HG03064 (cell line): ENCODE results near the gene LEP.

Experiments used
- ATAC-seq: cut with Tn5 transposase; IDR thresholded peaks from one replicate; pipeline ENCODE4 v1.9.1; 2021; ENCODE audit warnings: low read depth; ENCODE audit not compliant: unreplicated experiment

Gene LEP

DNA sequence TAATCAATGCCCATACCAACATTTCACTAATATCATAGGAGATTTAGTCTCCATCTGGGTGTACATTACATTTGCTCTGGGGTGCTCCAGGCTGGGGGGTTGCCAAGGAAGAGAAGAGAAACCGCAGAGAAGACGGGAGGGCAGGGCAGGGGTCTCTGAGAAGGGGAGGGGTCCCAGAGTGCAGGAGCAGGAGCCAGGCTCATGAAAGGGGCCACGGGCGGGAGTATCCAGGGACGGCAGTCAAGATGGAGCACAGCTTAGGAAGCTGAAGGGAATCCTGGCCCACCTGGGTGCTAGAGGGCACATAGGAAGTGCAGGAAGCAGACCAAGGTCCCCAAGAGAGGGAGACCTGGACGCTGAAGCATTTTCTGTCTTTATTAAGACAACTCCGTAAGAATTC, 2.2 kb downstream of the LEP start:
- ATAC-seq, result no peak

DNA sequence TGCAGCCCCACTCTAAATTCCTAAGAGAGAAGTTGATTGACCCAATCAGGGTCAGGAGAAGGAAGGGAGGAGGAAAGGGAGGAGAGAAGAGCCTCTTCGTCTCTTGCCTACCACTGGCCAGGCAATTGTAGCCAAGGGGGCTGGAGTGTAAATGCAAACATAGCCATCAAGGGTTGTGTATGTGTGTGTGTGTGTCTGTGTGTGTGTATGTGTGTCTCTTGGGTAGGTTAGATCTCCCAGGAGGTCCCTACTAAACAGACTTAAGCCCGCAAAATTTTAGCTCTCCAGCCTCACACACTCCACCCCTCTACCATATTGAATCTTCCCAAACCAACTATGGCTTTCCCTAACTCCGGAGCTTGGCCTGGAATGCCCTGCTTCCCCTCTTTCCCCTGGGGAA, 3.8 kb downstream of the LEP start:
- ATAC-seq, result no peak

DNA sequence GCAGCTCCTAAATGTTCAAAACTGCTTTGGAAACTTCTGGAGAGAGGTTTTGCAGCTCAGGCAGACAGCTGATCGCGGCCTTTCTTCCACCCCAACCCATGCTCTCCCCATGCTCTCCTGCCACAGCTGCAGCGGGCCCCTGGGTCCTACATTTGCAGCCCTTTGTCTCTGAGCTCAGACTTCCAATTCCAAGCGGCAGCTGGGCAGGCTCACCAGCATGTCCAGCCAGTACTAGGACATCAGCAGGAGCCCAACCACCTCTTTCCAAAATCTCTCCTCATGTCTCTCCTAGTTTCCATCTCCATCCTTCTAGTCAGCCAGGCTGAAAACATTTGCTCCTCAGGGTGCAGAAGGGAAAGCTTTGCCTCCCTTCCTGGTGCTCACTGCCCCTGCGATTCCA, 6.0 kb downstream of the LEP start:
- no peak for ATAC-seq

GRCh38 chr7:128247640-128248194, 6.6 kb downstream of the LEP start:
- no peak for ATAC-seq

GRCh38 chr7:128251337-128251736, 10.3 kb downstream of the LEP start:
- no peak for ATAC-seq

- no peak for ATAC-seq
Observed at GRCh38 chr7:128253701-128254100, 12.6 kb downstream of the LEP start.

DNA sequence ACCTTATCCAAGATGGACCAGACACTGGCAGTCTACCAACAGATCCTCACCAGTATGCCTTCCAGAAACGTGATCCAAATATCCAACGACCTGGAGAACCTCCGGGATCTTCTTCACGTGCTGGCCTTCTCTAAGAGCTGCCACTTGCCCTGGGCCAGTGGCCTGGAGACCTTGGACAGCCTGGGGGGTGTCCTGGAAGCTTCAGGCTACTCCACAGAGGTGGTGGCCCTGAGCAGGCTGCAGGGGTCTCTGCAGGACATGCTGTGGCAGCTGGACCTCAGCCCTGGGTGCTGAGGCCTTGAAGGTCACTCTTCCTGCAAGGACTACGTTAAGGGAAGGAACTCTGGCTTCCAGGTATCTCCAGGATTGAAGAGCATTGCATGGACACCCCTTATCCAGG, 13.4 kb downstream of the LEP start:
- no peak for ATAC-seq

DNA sequence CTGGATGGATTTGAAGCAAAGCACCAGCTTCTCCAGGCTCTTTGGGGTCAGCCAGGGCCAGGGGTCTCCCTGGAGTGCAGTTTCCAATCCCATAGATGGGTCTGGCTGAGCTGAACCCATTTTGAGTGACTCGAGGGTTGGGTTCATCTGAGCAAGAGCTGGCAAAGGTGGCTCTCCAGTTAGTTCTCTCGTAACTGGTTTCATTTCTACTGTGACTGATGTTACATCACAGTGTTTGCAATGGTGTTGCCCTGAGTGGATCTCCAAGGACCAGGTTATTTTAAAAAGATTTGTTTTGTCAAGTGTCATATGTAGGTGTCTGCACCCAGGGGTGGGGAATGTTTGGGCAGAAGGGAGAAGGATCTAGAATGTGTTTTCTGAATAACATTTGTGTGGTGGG, 14.2 kb downstream of the LEP start:
- no peak for ATAC-seq

DNA sequence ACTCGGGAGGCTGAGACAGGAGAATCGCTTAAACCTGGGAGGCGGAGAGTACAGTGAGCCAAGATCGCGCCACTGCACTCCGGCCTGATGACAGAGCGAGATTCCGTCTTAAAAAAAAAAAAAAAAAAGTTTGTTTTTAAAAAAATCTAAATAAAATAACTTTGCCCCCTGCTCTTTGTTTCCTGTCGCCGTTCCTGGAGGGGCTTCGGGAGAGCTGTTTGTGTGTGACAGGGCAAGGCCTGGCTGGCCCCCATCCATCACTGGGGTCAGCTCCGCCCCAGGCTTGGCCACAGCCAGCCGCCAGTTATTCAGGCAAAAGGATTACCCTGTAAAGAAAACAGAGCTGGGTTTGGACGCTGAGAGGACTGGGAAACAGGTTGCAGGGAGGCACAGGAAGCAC, 16.4 kb downstream of the LEP start:
- no peak for ATAC-seq

DNA sequence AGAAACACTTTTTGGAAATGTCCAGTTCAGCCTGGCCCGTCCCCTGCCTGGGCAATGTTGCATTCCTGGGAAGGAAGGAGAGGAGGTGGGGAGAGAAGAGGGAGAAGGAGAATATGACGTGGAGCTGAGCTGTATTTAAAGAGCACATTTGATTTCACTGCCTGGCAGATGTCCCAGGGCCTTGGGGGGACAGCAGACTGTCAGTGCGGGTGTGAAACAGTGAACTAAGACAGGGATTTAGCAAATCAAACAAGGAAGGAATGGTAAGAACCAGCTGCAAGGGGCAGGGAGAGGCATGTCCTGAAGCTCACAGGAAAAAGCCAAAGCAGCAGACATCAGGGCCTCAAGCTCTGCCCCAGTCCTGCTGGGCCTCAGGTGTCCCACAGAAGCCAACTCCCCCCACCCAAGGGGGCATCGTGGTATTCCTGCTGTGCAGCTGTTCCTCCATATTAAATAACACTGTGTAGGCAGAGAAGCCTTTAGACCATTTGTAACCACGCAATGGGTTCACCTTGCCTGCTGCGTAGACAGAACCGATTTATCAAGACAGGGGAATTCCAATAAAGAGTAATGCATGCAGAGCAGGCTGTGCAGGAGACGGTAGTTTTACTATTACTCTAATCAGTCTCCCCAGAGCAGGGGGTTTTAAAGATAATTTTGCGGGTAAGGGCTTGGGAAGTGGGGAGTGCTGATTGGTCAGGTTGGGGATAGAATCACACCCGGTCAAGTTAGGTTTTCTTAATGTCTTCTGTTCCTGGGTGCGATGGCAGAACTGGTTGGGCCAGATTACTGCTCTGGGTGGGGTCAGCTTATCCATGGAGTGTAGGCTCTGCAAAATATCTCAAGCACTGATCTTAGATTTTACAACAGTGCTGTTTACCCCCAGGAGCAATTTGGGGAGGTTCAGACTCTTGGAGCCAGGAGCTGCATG, 18.3 kb downstream of the LEP start:
- ATAC-seq, result no peak

DNA sequence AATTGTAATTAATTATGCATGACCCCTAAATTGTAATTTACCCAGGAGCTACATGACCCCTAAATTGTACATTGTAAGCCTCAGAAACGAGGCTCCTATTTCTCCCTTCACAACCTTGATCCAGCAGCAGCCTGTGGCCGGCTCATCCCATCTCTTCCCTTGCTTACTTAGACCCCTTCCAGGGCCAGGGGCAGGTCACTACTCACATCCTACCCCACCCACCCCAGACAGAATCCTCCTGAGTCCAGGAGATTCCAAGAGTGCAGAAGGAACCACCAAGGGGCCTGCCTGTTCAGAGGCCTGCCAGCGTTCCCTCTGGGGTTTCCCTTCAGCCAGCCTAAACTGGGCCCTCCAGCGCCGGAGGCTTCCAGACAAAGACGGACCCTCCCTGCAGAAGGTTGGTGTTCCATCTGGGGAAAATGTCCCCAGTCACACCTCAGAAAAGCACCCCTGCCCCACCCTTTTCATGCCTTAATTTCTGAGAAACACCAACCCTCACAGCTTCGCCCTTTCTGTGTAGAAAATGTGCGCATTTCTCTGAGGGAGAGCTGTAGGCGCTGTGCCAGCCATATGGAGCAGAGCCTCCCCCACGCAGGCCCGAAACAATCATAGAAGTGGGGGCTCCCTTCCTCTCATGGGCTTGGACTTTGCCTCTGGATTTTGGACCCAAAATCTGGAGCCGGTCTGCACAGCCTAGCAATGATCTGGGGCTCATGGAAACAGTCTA, 19.2 kb downstream of the LEP start:
- ATAC-seq, result no peak

- no peak for ATAC-seq
Observed at GRCh38 chr7:128262273-128263028, 21.4 kb downstream of the LEP start.

GRCh38 chr7:128263420-128263819, 22.3 kb downstream of the LEP start:
- ATAC-seq, result no peak

DNA sequence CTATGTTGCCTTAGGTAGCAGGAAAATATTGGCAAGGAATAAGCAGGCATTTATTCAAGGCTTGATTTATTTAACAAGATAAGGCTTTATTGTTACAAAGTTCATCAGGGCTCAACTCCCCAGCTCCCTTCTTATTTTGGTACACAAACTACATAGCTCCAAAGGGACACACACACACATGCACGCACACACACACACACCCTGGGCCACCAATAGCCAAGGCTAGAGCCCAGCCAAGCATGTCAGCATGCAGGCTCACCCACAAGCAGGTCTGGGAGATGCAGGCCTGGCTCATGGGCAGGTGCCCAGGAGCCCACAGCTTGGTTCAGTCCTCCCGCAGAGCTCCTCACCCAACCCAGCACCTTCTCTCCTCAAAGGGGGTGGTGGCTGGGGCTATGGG, 23.4 kb downstream of the LEP start:
- ATAC-seq, result no peak

GRCh38 chr7:128265156-128265905, 24.3 kb downstream of the LEP start:
- ATAC-seq, result no peak

DNA sequence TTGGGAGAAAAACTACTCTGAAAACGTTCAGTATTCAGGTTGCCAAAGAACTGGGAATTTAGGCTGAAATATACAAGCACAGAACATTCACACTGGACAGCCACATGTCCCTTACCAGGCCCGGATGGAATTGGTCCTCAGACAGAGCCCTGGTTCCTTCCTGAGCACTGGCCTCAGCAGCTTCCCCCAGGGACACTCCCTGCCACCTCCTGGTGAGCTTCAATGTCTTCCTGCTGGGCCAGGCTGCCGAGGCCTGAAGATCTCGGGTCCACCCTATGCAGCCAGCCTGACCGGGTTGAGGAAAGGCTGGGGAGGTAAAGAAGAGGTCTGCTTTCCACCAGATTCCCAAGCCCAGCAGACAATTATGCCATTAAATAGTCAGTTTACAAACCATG, 24.8 kb downstream of the LEP start:
- ATAC-seq, result no peak

DNA sequence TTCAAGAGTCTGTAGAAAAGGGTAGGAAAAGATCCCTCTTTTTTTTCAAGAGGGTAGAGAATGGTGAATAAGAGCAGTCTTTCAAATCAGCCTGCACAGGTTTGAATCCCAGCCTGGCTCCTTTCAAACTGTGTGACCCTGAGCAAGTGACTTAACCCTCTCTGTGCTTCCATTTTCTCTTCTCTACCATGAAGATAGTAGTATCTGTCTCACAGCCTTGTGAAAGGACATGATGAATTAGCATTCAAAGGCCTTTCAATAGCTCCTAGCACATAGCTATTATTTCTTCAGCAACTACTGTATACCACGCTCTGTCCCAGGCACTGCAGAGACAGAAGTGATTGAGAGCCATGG, 25.4 kb downstream of the LEP start:
- no peak for ATAC-seq

DNA sequence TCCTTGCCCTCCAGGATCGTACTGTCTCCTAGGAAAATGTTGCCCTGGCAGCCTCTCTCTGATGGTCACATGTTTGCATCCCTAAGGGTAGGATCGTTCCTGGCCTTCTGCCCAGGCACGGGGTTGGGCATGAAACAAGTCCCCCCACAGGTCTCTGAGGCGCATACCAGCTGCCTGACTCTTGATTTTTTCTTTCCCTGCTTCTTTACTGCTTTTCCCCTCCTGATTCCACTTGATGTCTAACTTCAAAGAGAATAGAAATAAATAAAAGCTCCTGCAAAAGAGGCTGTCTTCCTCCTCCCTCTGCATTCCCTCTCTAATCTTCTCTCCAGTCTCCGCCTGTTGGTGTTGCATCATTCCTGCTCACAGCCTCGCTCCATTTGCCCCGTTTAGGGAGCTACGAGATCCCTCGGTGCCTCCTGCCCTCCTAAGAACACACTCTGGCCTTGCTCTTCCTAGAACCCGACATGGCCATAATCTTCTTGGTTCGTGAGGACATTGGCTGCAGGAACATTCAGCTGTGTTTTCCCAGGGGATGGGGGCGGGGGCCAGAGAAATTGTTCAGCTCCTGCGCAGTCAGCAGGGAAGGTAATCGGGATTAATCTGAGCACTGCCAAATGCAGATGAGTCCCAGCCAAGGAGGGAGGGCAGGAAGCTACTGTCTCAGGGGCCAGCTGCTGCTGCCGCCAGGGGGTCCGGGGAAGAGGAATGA, 26.0 kb downstream of the LEP start:
- ATAC-seq, result no peak

GRCh38 chr7:128267595-128267924, 26.5 kb downstream of the LEP start:
- no peak for ATAC-seq

- no peak for ATAC-seq
Observed at GRCh38 chr7:128268233-128268632, 27.2 kb downstream of the LEP start.
